HepG2 (cell line): ENCODE measurements around the gene MUTYH. TPM values are rescaled to one million over a fixed set of nuclear protein-coding genes. Genes with fewer than 3 reads are reported as not detected.

Experiments used
- ATAC-seq: fragments of 200-7000 bp; cut with Tn5 transposase; 3 replicates; pipeline ENCODE4 v1.9.1; 2020; ENCODE audit warnings: mild to moderate bottlenecking, moderate library complexity
- BruUV-seq: library from RNA; stranded (reverse); fragments of 400-500 nt; replicated peaks from 2 replicates; lab custom pipeline; 2021; lab: Mats Ljungman, UMichigan
- CTCF ChIA-PET: fragments of 300-600 bp; formaldehyde crosslinking; extraction: SDS; loops from one replicate; lab custom pipeline; 2021; ENCODE audit warnings: low total read pairs, inconsistent platforms, low intra/inter-chr PET ratio; lab: Yijun Ruan, JAX
- POLR2A ChIA-PET: fragments of 350-600 bp; sonication (Branson Sonifier 250); formaldehyde crosslinking; loops from one replicate; lab custom pipeline; 2020; ENCODE audit warnings: antibody characterized with exemption, inconsistent platforms; lab: Yijun Ruan, JAX
- DNase-seq: peaks from one replicate; pipeline ENCODE4 v3.0.0-alpha.2; 2015; ENCODE audit warnings: low spot score
- FAIRE-seq: peaks from 3 replicates; lab custom pipeline; 2011; peaks lifted over from hg19 to GRCh38; lab: Jason Lieb, UNC
- H2AFZ ChIP-seq: one replicate; pipeline ENCODE4 v1.6.1; 2011; ENCODE audit warnings: low read length, inconsistent platforms
- H3K27ac ChIP-seq: fragments of 300-600 bp; 3 replicates; pipeline ENCODE4 v1.8.0; 2011; ENCODE audit warnings: mixed run types, mild to moderate bottlenecking, mixed read lengths, low read length, inconsistent platforms; ENCODE audit not compliant: insufficient read depth; ENCODE audit errors: extremely low read length
- H3K27me3 ChIP-seq, 2 experiments: fragments of 200-600 bp in 1 of 2; 2 replicates in 1 of 2; 3 replicates in 1 of 2; pipeline versions ENCODE4 v1.6.0 to v1.8.0; 2011; ENCODE audit warnings: low read length in 2 of 2, mild to moderate bottlenecking in 2 of 2, moderate library complexity in 2 of 2, inconsistent platforms in 1 of 2; ENCODE audit not compliant: insufficient read depth in 2 of 2, control insufficient read depth in 1 of 2
- H3K36me3 ChIP-seq, 2 experiments: fragments of 200-600 bp in 1 of 2; replicated peaks in 1 of 2; 2 replicates in 1 of 2; 3 replicates in 1 of 2; pipeline versions ENCODE4 v1.5.1 to v1.8.0; 2011; ENCODE audit warnings: low read length in 2 of 2, inconsistent platforms in 1 of 2; ENCODE audit not compliant: insufficient read depth in 2 of 2, control insufficient read depth in 1 of 2
- H3K4me1 ChIP-seq: 2 replicates; pipeline ENCODE4 v1.5.1; 2012; ENCODE audit warnings: low read length, inconsistent platforms; ENCODE audit not compliant: insufficient read depth
- H3K4me2 ChIP-seq: 2 replicates; pipeline ENCODE4 v1.6.0; 2011; ENCODE audit warnings: low read depth, low read length, inconsistent platforms
- H3K4me3 ChIP-seq, 3 experiments: fragments of 200-600 bp in 1 of 3; sonication (generic), shearing (Covaris generic) in 1 of 3; replicated peaks in 1 of 3; 2 replicates each; pipeline ENCODE4 v1.5.1; 2011 to 2016; ENCODE audit warnings: low read length in 3 of 3, inconsistent platforms in 2 of 3, low read depth in 2 of 3, mild to moderate bottlenecking in 2 of 3, control low read depth in 1 of 3, mixed read lengths in 1 of 3; ENCODE audit not compliant: insufficient read depth in 1 of 3
- H3K79me2 ChIP-seq: one replicate; pipeline ENCODE4 v1.6.1; 2011; ENCODE audit warnings: low read length, inconsistent platforms; ENCODE audit not compliant: insufficient read depth
- H3K9ac ChIP-seq: 2 replicates; pipeline ENCODE4 v1.6.0; 2011; ENCODE audit warnings: mild to moderate bottlenecking, low read depth, low read length, inconsistent platforms; ENCODE audit not compliant: insufficient read depth
- H3K9me3 ChIP-seq: 2 replicates; pipeline ENCODE4 v1.5.1; 2012; ENCODE audit warnings: mild to moderate bottlenecking, low read length
- H4K20me1 ChIP-seq: 2 replicates; pipeline ENCODE4 v1.6.0; 2011; ENCODE audit warnings: inconsistent platforms, mild to moderate bottlenecking, low read length, moderate library complexity; ENCODE audit not compliant: insufficient read depth
- ARHGAP35 ChIP-seq: sonication (generic); formaldehyde crosslinking; IDR thresholded peaks from 2 replicates; pipeline ENCODE4 v1.9.0; 2022; ENCODE audit warnings: mild to moderate bottlenecking, inconsistent platforms, moderate library complexity, missing genetic modification reagents, borderline replicate concordance
- ATF3 ChIP-seq: sonication (generic); formaldehyde crosslinking; IDR thresholded peaks from 2 replicates; pipeline ENCODE4 v1.4.0; 2020; ENCODE audit warnings: missing genetic modification reagents
- HES4 ChIP-seq: sonication (generic); formaldehyde crosslinking; IDR thresholded peaks from 2 replicates; pipeline ENCODE4 v1.9.0; 2021; ENCODE audit warnings: mild to moderate bottlenecking, missing genetic modification reagents, borderline replicate concordance
- HOXA9 ChIP-seq: sonication (generic); formaldehyde crosslinking; IDR thresholded peaks from 2 replicates; pipeline ENCODE4 v1.8.1; 2022; ENCODE audit warnings: missing genetic modification reagents, mild to moderate bottlenecking, moderate library complexity, borderline replicate concordance
- MAFF ChIP-seq: IDR thresholded peaks from 2 replicates; pipeline ENCODE4 v1.6.1; 2011; ENCODE audit warnings: low read depth, low read length, improper control_type of control experiment
- MAFK ChIP-seq, 2 experiments: IDR thresholded peaks in 1 of 2; conservative IDR thresholded peaks in 1 of 2; 2 replicates each; pipeline ENCODE4 v1.6.1; 2011; ENCODE audit warnings: improper control_type of control experiment in 2 of 2, low read length in 2 of 2
- PATZ1 ChIP-seq: sonication (generic); formaldehyde crosslinking; IDR thresholded peaks from 2 replicates; pipeline ENCODE4 v1.4.0; 2020; ENCODE audit warnings: missing genetic modification reagents
- PPARG ChIP-seq: conservative IDR thresholded peaks from 2 replicates; pipeline ENCODE4 v1.6.1; 2016; ENCODE audit warnings: missing biosample characterization, missing genetic modification reagents
- STAT6 ChIP-seq: sonication (generic); formaldehyde crosslinking; IDR thresholded peaks from 2 replicates; pipeline ENCODE4 v1.4.0; 2020; ENCODE audit warnings: missing genetic modification reagents, mild to moderate bottlenecking, borderline replicate concordance
- TCF12 ChIP-seq, 2 experiments: fragments of 450-650 bp in 1 of 2; sonication (generic) in 1 of 2; formaldehyde crosslinking in 1 of 2; IDR thresholded peaks; 2 replicates each; pipeline versions ENCODE4 v1.6.1 to v1.8.0; 2017 to 2022; ENCODE audit warnings: antibody characterized with exemption in 1 of 2, mild to moderate bottlenecking in 1 of 2, missing genetic modification reagents in 1 of 2, moderate library complexity in 1 of 2
- ZBTB8A ChIP-seq: sonication (generic); formaldehyde crosslinking; IDR thresholded peaks from 2 replicates; pipeline ENCODE4 v1.4.0; 2020; ENCODE audit warnings: mild to moderate bottlenecking, low read depth, missing genetic modification reagents, borderline replicate concordance
- ZNF331 ChIP-seq: sonication (generic); formaldehyde crosslinking; IDR thresholded peaks from 2 replicates; pipeline ENCODE4 v1.4.0; 2020; ENCODE audit warnings: missing genetic modification reagents
- ZNF335 ChIP-seq: sonication (generic); formaldehyde crosslinking; IDR thresholded peaks from 2 replicates; pipeline ENCODE4 v1.4.0; 2020; ENCODE audit warnings: missing genetic modification reagents
- whole genome bisulfite sequencing: methylation state at CpG from one replicate; pipeline ENCODE4 v1.1.6; 2017; ENCODE audit warnings: low lambda C conversion rate; 5-methylcytosine and 5-hydroxymethylcytosine counted together
- in situ Hi-C: cut with HindIII; loops from 2 replicates; pipeline ENCODE4 v1.10.0; 2017; ENCODE audit warnings: low pct_unique_long_range_greater_than_20kb; ENCODE audit not compliant: extremely low pct_ligation_motif_present
- intact Hi-C: fragments of 100-400 bp; cut with micrococcal nuclease; formaldehyde crosslinking; loops from one replicate; pipeline ENCODE4 v1.10.0; 2022; ENCODE audit not compliant: unreplicated experiment
- polyA plus RNA-seq, 8 experiments: library from polyadenylated mRNA; depleted of rRNA in 3 of 8; stranded (reverse) in 7 of 8; unstranded in 1 of 8; fragments of >200 nt; fragmentation: Illumina TruSeq in 4 of 8; extraction: Trizol in 4 of 8; gene quantifications; 2 replicates each; pipeline versions ENCODE4 v1.2.1 to v1.2.3, GENCODE V29; 2011 to 2016; ENCODE audit warnings: low read depth in 4 of 8, missing spikeins in 1 of 8, mixed read lengths in 1 of 8; ENCODE audit not compliant: insufficient read depth in 1 of 8
- total RNA-seq, 5 experiments: library from RNA; depleted of rRNA; stranded (reverse); fragments of >200 nt; fragmentation: Illumina TruSeq; extraction: Trizol; gene quantifications; 2 replicates each; pipeline ENCODE4 v1.2.3, GENCODE V29; 2016; ENCODE audit warnings: low read depth in 1 of 5

Gene MUTYH
- total and polyA plus RNA-seq, 2 of the 13 experiments (the other 11 are each of a cell fraction or from before 2014, with no cell fraction given) = 16.3 to 17.1 TPM

GRCh38 chr1:45306905-45307304 is 33.3 kb downstream of the MUTYH start:
- in situ Hi-C loops = loop anchor here (10.0 kb wide), 1 partner anchor 472 kb away; no protein-coding TSS in a partner anchor
- Histone ChIP-seq H3K36me3 (no peaks in the 10 kb centered on the region), H4K20me1 (no peaks in the 10 kb centered on the region), H3K27me3 (no peaks in the 10 kb centered on the region), H3K27ac (no peak overlapping the region), H2AFZ (no peak overlapping the region), H3K4me1 (peaks cover 26% of the 10 kb centered on the region), H3K4me2 (no peak overlapping the region), H3K9ac (no peak overlapping the region), H3K79me2 (no peaks in the 10 kb centered on the region), H3K4me3 (no peak overlapping the region), H3K9me3 (no peaks in the 10 kb centered on the region)
- ChIA-PET POLR2A (interaction anchor here (6.3 kb wide), 1 partner anchor 31 kb away, joined by 159 read pairs; the partner anchor contains the start of genes MUTYH and TOE1), CTCF (no interaction called here)
- 53% methylated on average over 3 of the region's 3 CpGs for whole genome bisulfite sequencing
- ATAC-seq = no peak
- no peak for DNase-seq
- BruUV-seq = no TSS peak
- TF ChIP-seq MAFF (0 out of 2 replicates have a peak, but pooled peaks have one; percentile 20), ARHGAP35 (CRISPR knock-in tag) (no peak), MAFK (conservative IDR thresholded peaks at IDR 0.05 in 1 of 2, IDR thresholded peaks at IDR 0.05 in 1 of 2; ENCODE audit: low read length in 2 of 2) (peak; percentile 24 to 28; a peak in 2 of 4 replicates), ATF3 (CRISPR knock-in tag) (no peak), PPARG (CRISPR knock-in tag) (no peak), ZNF331 (CRISPR knock-in tag) (no peak), STAT6 (no peak), HES4 (CRISPR knock-in tag) (no peak), ZBTB8A (no peak), TCF12 (IDR thresholded peaks at IDR 0.05) (no peak), TCF12 (CRISPR knock-in tag; IDR thresholded peaks at IDR 0.05) (no peak), HOXA9 (CRISPR knock-in tag) (no peak), PATZ1 (no peak), ZNF335 (CRISPR knock-in tag) (no peak)
- FAIRE-seq = no peak
- intact Hi-C loops = loop anchor here (10.0 kb wide), 1 partner anchor 482 kb away; no protein-coding TSS in a partner anchor
